Hepatocyte (in vitro differentiated cells): ENCODE data around the gene ZFP92. TPM values are rescaled to one million over a fixed set of nuclear protein-coding genes. Genes with fewer than 3 reads are reported as not detected.

Experiments
- DNase-seq: peaks from one replicate; pipeline ENCODE4 v3.0.0-alpha.2; 2016; ENCODE audit warnings: low spot score
- H2AFZ ChIP-seq: fragments of 200-600 bp; sonication (generic); 2 replicates; pipeline ENCODE4 v1.6.0; 2016; ENCODE audit warnings: antibody characterized with exemption, mild to moderate bottlenecking
- H3K27ac ChIP-seq: fragments of 200-600 bp; sonication (generic); 2 replicates; pipeline ENCODE4 v1.5.1; 2016; ENCODE audit warnings: mild to moderate bottlenecking
- H3K27me3 ChIP-seq: fragments of 200-600 bp; sonication (generic); 2 replicates; pipeline ENCODE4 v1.6.1; 2016
- H3K36me3 ChIP-seq: fragments of 200-600 bp; sonication (generic); replicated peaks from 2 replicates; pipeline ENCODE4 v1.5.1; 2016; ENCODE audit warnings: low read depth; ENCODE audit not compliant: insufficient read depth
- H3K4me1 ChIP-seq: fragments of 200-600 bp; sonication (generic); 2 replicates; pipeline ENCODE4 v1.5.1; 2016; ENCODE audit warnings: mild to moderate bottlenecking, moderate library complexity; ENCODE audit not compliant: insufficient read depth
- H3K4me2 ChIP-seq: fragments of 200-600 bp; sonication (generic); 2 replicates; pipeline ENCODE4 v1.6.0; 2016
- H3K4me3 ChIP-seq: fragments of 200-600 bp; sonication (generic); 2 replicates; pipeline ENCODE4 v1.5.1; 2016; ENCODE audit warnings: mild to moderate bottlenecking
- H3K79me2 ChIP-seq: fragments of 200-600 bp; sonication (generic); 2 replicates; pipeline ENCODE4 v1.6.0; 2017; ENCODE audit warnings: mild to moderate bottlenecking
- H3K9me2 ChIP-seq: fragments of 200-600 bp; sonication (generic); replicated peaks from 2 replicates; pipeline ENCODE4 v1.6.0; 2017; ENCODE audit warnings: mild to moderate bottlenecking; ENCODE audit not compliant: insufficient read depth
- H3K9me3 ChIP-seq: fragments of 200-600 bp; sonication (generic); 2 replicates; pipeline ENCODE4 v1.5.1; 2016; ENCODE audit warnings: low read depth, mild to moderate bottlenecking
- H4K20me1 ChIP-seq: fragments of 200-600 bp; sonication (generic); 2 replicates; pipeline ENCODE4 v1.6.0; 2016; ENCODE audit warnings: mild to moderate bottlenecking; ENCODE audit not compliant: insufficient read depth, poor library complexity, severe bottlenecking
- EZH2 ChIP-seq: fragments of 200-600 bp; sonication (generic); IDR thresholded peaks from 2 replicates; pipeline ENCODE4 v1.6.1; 2016; ENCODE audit warnings: antibody characterized with exemption, mild to moderate bottlenecking, borderline replicate concordance
- EZH2phosphoT487 ChIP-seq: fragments of 200-600 bp; sonication (generic); IDR thresholded peaks from one replicate; pipeline ENCODE4 v1.6.1; 2018; ENCODE audit warnings: antibody characterized with exemption, mild to moderate bottlenecking, low read depth, moderate library complexity; ENCODE audit not compliant: unreplicated experiment, severe bottlenecking
- WGBS: methylation state at CpG from one replicate; pipeline ENCODE4 v1.1.6; 2016; ENCODE audit warnings: low lambda C conversion rate; ENCODE audit errors: missing lambda C conversion rate; 5-methylcytosine and 5-hydroxymethylcytosine counted together
- polyA plus RNA-seq: library from polyadenylated mRNA; unstranded; fragments of >200 nt; fragmentation: Nextera tagmentation; extraction: Ambion mirVana; gene quantifications from 2 replicates; pipeline ENCODE4 v1.2.1, GENCODE V29; 2016
- total RNA-seq: library from RNA; depleted of rRNA; stranded (reverse); fragments of >200 nt; gene quantifications from 2 replicates; pipeline ENCODE4 v1.2.3, GENCODE V29; 2014
- TF ChIP-seq, protein P1 (sequence below): fragments of 200-600 bp; sonication (generic); IDR thresholded peaks from 2 replicates; pipeline ENCODE4 v1.5.1; 2016; ENCODE audit warnings: antibody characterized with exemption, mild to moderate bottlenecking; ENCODE audit not compliant: poor library complexity

The ZFP92 gene
- total and polyA plus RNA-seq, 2 experiments from 2014 or later = 0.33 to 0.90 TPM

DNA sequence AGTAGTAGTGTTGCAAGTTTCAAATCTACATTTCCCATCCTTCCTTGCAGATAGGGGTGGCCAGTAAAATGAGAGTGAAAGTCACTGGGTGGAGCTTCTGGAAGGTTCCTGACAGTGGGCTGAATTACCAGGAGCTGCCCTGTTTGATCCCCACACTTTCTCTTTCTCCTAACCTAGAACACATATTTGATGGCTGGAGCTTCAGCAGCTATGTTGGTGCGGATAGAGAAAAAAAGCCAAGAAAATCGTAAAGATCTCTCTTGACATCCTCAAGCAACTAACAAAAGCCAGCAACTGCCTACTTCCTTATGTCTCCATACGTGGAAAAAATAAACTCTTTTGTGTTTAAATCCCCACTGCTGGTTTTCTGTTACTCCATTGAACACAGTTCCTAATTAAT is 45.2 kb upstream of the ZFP92 start:
- Histone ChIP-seq H3K4me3 (no peak overlapping the region), H4K20me1 (no peaks in the 10 kb centered on the region), H3K4me2 (no peak overlapping the region), H3K4me1 (no peaks in the 10 kb centered on the region), H3K79me2 (no peaks in the 10 kb centered on the region), H3K27me3 (no peaks in the 10 kb centered on the region), H2AFZ (no peak overlapping the region), H3K36me3 (no peaks in the 10 kb centered on the region), H3K27ac (no peak overlapping the region), H3K9me3 (no peaks in the 10 kb centered on the region), H3K9me2 (no peaks in the 10 kb centered on the region)
- TF ChIP-seq, protein P1, sequence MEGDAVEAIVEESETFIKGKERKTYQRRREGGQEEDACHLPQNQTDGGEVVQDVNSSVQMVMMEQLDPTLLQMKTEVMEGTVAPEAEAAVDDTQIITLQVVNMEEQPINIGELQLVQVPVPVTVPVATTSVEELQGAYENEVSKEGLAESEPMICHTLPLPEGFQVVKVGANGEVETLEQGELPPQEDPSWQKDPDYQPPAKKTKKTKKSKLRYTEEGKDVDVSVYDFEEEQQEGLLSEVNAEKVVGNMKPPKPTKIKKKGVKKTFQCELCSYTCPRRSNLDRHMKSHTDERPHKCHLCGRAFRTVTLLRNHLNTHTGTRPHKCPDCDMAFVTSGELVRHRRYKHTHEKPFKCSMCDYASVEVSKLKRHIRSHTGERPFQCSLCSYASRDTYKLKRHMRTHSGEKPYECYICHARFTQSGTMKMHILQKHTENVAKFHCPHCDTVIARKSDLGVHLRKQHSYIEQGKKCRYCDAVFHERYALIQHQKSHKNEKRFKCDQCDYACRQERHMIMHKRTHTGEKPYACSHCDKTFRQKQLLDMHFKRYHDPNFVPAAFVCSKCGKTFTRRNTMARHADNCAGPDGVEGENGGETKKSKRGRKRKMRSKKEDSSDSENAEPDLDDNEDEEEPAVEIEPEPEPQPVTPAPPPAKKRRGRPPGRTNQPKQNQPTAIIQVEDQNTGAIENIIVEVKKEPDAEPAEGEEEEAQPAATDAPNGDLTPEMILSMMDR = no peak
- TF ChIP-seq EZH2 (no peak), EZH2phosphoT487 (no peak)
- 66% methylated on average over 3 of the region's 3 CpGs for WGBS
- DNase-seq = no peak

DNA sequence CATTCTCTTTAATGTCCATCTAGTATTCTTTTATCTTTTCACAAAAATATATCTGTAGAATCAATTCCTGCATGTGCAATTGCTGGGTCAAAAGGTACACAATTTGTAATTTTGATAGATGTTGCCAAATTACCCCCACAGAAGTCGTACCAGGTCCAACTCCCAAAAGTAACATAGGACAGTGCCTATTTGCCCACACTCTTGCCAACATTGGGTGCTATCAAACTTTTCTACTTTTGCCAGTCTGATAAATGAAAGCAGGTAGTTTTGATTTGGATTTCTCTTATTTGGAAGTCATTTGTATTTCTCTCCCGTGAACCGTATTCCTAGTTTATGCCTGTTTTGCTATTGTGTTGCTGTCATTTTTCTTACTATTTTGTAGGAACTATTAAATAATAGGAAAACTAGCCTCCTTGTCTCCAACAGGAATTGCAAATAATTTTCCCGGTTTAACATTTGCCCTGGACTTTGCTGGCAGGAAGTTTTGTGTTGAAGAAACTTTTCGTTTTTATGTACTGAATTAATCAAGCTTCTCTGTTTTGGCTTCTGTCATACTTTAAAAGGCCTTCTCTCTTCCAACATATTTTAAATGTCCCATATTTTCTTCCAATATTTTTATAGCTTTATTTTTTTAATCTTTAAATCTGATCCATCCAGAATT is 44.3 kb upstream of the ZFP92 start:
- no peaks in the 10 kb centered on the region for H3K36me3 ChIP-seq
- H2AFZ ChIP-seq = no peak overlapping the region
- H3K9me3 ChIP-seq = no peaks in the 10 kb centered on the region
- no peaks in the 10 kb centered on the region for H3K9me2 ChIP-seq
- H3K27me3 ChIP-seq = no peaks in the 10 kb centered on the region
- TF ChIP-seq EZH2phosphoT487 = no peak
- TF ChIP-seq EZH2 = no peak
- TF ChIP-seq, protein P1 = no peak
- no peaks in the 10 kb centered on the region for H3K79me2 ChIP-seq
- no peak for DNase-seq
- WGBS = 74% methylated on average over 5 of the region's 5 CpGs
- H3K4me1 ChIP-seq = no peaks in the 10 kb centered on the region
- no peaks in the 10 kb centered on the region for H4K20me1 ChIP-seq
- no peak overlapping the region for H3K4me3 ChIP-seq
- no peak overlapping the region for H3K4me2 ChIP-seq
- H3K27ac ChIP-seq = no peak overlapping the region

DNA sequence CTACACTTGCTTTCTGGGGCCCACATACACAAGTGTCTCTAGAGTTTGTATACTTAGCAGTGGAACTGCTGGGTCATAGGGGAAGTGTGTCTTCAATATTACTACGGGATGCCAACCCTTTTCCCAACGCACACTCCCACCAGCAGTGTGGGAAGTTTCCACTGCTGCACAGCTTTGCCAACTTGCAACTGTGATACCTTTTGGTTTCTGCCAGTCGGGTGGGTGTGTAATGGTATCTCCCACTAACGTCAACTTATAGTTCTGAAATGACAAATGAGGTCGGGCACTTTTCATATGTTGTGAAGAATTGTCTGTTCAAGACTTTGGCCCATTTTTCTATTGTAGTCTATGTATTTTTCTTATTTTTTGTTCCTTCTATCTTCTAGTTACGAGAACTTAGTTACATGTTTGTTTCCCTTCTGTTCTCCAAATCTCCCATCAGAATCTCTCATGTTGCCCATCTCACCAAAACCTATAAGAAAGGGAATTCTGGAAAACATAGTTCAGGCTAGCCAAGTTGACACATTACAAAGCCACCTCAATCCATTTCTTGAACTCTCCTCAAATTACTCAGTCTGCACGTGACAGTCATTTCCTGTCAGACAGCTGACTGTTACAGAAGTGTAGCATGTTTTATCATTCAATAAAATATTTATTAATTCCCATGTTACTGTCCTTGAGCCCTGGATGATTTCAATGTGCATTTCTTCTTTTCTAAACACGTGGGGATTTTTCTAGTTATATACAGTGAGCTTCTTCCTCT is 40.8 kb upstream of the ZFP92 start:
- TF ChIP-seq, protein P1 = no peak
- TF ChIP-seq EZH2phosphoT487 (no peak), EZH2 (no peak)
- 69% methylated on average over 8 of the region's 8 CpGs for WGBS
- Histone ChIP-seq H3K79me2 (no peaks in the 10 kb centered on the region), H3K36me3 (no peaks in the 10 kb centered on the region), H3K4me1 (no peaks in the 10 kb centered on the region), H3K4me3 (no peak overlapping the region), H3K27ac (no peak overlapping the region), H3K9me3 (no peaks in the 10 kb centered on the region), H4K20me1 (no peaks in the 10 kb centered on the region), H3K4me2 (no peak overlapping the region), H3K27me3 (no peaks in the 10 kb centered on the region), H3K9me2 (no peaks in the 10 kb centered on the region), H2AFZ (no peak overlapping the region)
- DNase-seq = no peak
